GM23338 (cell line): ENCODE results near the gene SLC7A6. TPM values are rescaled to one million over a fixed set of nuclear protein-coding genes. Genes with fewer than 3 reads are reported as not detected.

ENCODE experiments used
- ATAC-seq: fragments of 200-7000 bp; cut with Tn5 transposase; 3 replicates; pipeline ENCODE4 v1.9.1; 2020
- DNase-seq: peaks from one replicate; pipeline ENCODE4 v3.0.0-alpha.2; 2015; ENCODE audit warnings: low spot score
- H2AFZ ChIP-seq: fragments of 200-600 bp; sonication (generic); 2 replicates; pipeline ENCODE4 v1.8.0; 2016; ENCODE audit warnings: antibody characterized with exemption, mild to moderate bottlenecking, moderate library complexity
- H3F3A ChIP-seq: fragments of 200-600 bp; sonication (generic); replicated peaks from 2 replicates; pipeline ENCODE4 v1.8.0; 2017; ENCODE audit warnings: antibody characterized with exemption, mixed run types, low read depth
- H3K27ac ChIP-seq: fragments of 200-600 bp; sonication (generic); 2 replicates; pipeline ENCODE4 v1.6.1; 2016; ENCODE audit warnings: low read depth
- H3K27me3 ChIP-seq: fragments of 200-600 bp; sonication (generic); 2 replicates; pipeline ENCODE4 v1.8.0; 2016; ENCODE audit warnings: mild to moderate bottlenecking, mixed run types, moderate library complexity; ENCODE audit not compliant: insufficient read depth
- H3K36me3 ChIP-seq: fragments of 200-600 bp; sonication (generic); 2 replicates; pipeline ENCODE4 v1.8.0; 2016; ENCODE audit warnings: mild to moderate bottlenecking; ENCODE audit not compliant: insufficient read depth
- H3K4me1 ChIP-seq: fragments of 200-600 bp; sonication (generic); 2 replicates; pipeline ENCODE4 v1.8.0; 2016; ENCODE audit warnings: mild to moderate bottlenecking, moderate library complexity; ENCODE audit not compliant: insufficient read depth
- H3K4me2 ChIP-seq: fragments of 200-600 bp; sonication (generic); 2 replicates; pipeline ENCODE4 v1.7.1; 2017; ENCODE audit warnings: mixed run types
- H3K4me3 ChIP-seq: fragments of 200-600 bp; sonication (generic); 2 replicates; pipeline ENCODE4 v1.6.1; 2016; ENCODE audit warnings: mixed run types
- H3K79me2 ChIP-seq: fragments of 200-600 bp; sonication (generic); replicated peaks from 2 replicates; pipeline ENCODE4 v1.8.0; 2017; ENCODE audit warnings: mild to moderate bottlenecking; ENCODE audit not compliant: insufficient read depth
- H3K9me2 ChIP-seq: fragments of 200-600 bp; sonication (generic); 2 replicates; pipeline ENCODE4 v1.8.0; 2017; ENCODE audit not compliant: insufficient read depth
- H4K20me1 ChIP-seq: fragments of 200-600 bp; sonication (generic); replicated peaks from 2 replicates; pipeline ENCODE4 v1.8.0; 2017; ENCODE audit warnings: mild to moderate bottlenecking; ENCODE audit not compliant: insufficient read depth
- H3K27ac Mint-ChIP-seq: 2 replicates; pipeline ENCODE4 v1.8.0; 2020; ENCODE audit warnings: inconsistent platforms, mild to moderate bottlenecking, moderate library complexity, mixed read lengths
- H3K27me3 Mint-ChIP-seq: 3 replicates; pipeline ENCODE4 v1.8.0; 2022; ENCODE audit warnings: low read depth, mild to moderate bottlenecking, moderate library complexity, mixed read lengths, inconsistent platforms; ENCODE audit not compliant: insufficient read depth, poor library complexity
- H3K36me3 Mint-ChIP-seq: 3 replicates; pipeline ENCODE4 v1.8.0; 2021; ENCODE audit warnings: low read depth, mild to moderate bottlenecking, inconsistent platforms, moderate library complexity, mixed read lengths
- H3K4me1 Mint-ChIP-seq: 3 replicates; pipeline ENCODE4 v1.8.0; 2020; ENCODE audit warnings: mild to moderate bottlenecking, inconsistent platforms, mixed read lengths
- H3K4me3 Mint-ChIP-seq: 3 replicates; pipeline ENCODE4 v1.8.0; 2021; ENCODE audit warnings: moderate library complexity, mild to moderate bottlenecking, inconsistent platforms, mixed read lengths
- H3K9me3 Mint-ChIP-seq: 3 replicates; pipeline ENCODE4 v1.8.0; 2020; ENCODE audit warnings: moderate library complexity, mild to moderate bottlenecking, inconsistent platforms, mixed read lengths
- CREB1 ChIP-seq: fragments of 250-450 bp; sonication (Bioruptor Pico); IDR thresholded peaks from 2 replicates; pipeline ENCODE4 v1.5.0; 2020; ENCODE audit warnings: low read depth, mild to moderate bottlenecking, moderate library complexity
- EZH2 ChIP-seq: fragments of 200-600 bp; sonication (generic); IDR thresholded peaks from one replicate; pipeline ENCODE4 v1.8.0; 2017; ENCODE audit warnings: antibody characterized with exemption, mild to moderate bottlenecking, low read depth; ENCODE audit not compliant: unreplicated experiment
- EZH2phosphoT487 ChIP-seq: fragments of 200-600 bp; sonication (generic); IDR thresholded peaks from one replicate; pipeline ENCODE4 v1.8.1; 2018; ENCODE audit warnings: antibody characterized with exemption; ENCODE audit not compliant: unreplicated experiment
- JUNB ChIP-seq: IDR thresholded peaks from one replicate; pipeline ENCODE4 v1.6.1; 2016; ENCODE audit warnings: antibody characterized with exemption; ENCODE audit not compliant: unreplicated experiment
- NANOG ChIP-seq: IDR thresholded peaks from 2 replicates; pipeline ENCODE4 v1.6.1; 2016; ENCODE audit warnings: antibody characterized with exemption, borderline replicate concordance
- POLR2AphosphoS5 ChIP-seq: IDR thresholded peaks from 2 replicates; pipeline ENCODE4 v1.6.1; 2016; ENCODE audit warnings: antibody characterized with exemption, low read depth
- STAT1 ChIP-seq: IDR thresholded peaks from one replicate; pipeline ENCODE4 v1.6.1; 2016; ENCODE audit warnings: antibody characterized with exemption; ENCODE audit not compliant: unreplicated experiment
- ZNF114 ChIP-seq: fragments of 250-450 bp; sonication (Bioruptor Pico); IDR thresholded peaks from 2 replicates; pipeline ENCODE4 v1.5.0; 2020; ENCODE audit warnings: mild to moderate bottlenecking, moderate library complexity
- polyA plus RNA-seq: library from polyadenylated mRNA; unstranded; fragments of >200 nt; fragmentation: Nextera tagmentation; extraction: Ambion mirVana; gene quantifications from 2 replicates; pipeline ENCODE4 v1.2.1, GENCODE V29; 2016
- total RNA-seq: library from RNA; depleted of rRNA; stranded (reverse); fragments of >200 nt; shearing (Covaris generic); gene quantifications from 2 replicates; pipeline ENCODE4 v1.2.3, GENCODE V29; 2014
- TF ChIP-seq, protein P1 (sequence below): IDR thresholded peaks from 2 replicates; pipeline ENCODE4 v1.6.1; 2016; ENCODE audit warnings: antibody characterized with exemption
- TF ChIP-seq, protein P2 (sequence below): IDR thresholded peaks from one replicate; pipeline ENCODE4 v1.6.1; 2018; ENCODE audit warnings: antibody characterized with exemption; ENCODE audit not compliant: unreplicated experiment
- TF ChIP-seq, protein P3 (sequence below): fragments of 250-450 bp; sonication (Bioruptor Pico); IDR thresholded peaks from 2 replicates; pipeline ENCODE4 v1.5.0; 2020; ENCODE audit warnings: mild to moderate bottlenecking, moderate library complexity
- TF ChIP-seq, protein P4 (sequence below), 2 experiments: fragments of 200-600 bp in 1 of 2; sonication (generic) in 1 of 2; conservative IDR thresholded peaks; 2 replicates each; pipeline versions ENCODE4 v1.5.1 to v1.6.1; 2016 to 2017; ENCODE audit warnings: antibody characterized with exemption in 2 of 2, low read depth in 2 of 2, mild to moderate bottlenecking in 2 of 2, moderate library complexity in 1 of 2

Gene SLC7A6
- total and polyA plus RNA-seq, 2 experiments from 2014 or later = 16.6 to 30.9 TPM

DNA sequence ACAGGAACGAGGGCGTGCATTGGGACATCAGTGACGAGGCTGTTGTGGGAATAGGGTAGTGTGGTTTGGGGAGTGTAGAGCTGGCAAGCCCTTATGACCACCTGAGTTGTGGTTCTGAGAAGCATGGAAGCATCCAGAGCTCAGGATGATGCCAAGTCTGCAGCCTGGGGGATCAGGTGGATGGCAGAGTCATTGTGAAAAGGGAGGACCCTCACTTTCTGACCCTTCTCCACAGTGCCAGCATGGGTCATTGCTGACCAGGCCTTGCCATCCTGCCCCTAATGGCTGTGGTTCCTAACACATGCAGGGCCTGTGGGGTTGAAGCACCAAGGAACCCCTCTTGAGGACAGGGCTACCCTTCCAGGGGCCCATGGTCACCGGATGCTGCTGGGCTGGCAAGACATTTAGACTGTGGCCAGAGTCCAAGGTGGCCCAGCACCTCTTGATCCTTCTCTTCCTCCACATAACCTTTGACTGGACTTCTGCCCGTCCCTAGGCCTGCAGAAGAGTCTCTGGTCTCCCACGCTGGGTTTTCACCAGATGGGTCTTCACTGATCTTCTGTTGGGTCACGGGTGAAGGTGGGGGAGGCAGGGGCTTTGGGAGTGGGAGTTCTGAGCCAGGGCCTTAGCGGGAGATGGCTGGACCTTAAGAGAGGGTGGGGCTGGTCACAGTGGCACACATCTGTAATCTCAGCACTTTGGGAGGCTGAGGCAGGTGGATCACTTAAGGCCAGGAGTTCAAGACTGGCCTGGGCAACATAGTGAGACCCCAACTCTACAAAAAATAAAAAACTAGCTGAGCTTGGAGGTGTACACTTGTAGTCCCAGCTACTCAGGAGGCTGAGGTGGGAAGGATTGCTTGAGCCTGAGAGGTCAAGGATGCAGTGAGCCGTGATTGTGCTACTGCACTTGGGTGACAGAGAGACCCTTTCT, 21.1 kb upstream of the SLC7A6 start:
- Histone ChIP-seq H3F3A (0 out of 2 replicates have a peak, but pooled peaks cover 5% of the 10 kb centered on the region), H3K4me1 (no peaks in the 10 kb centered on the region; the same call in 1 of the 2 replicates), H4K20me1 (no peaks in the 10 kb centered on the region; the same call in 1 of the 2 replicates), H2AFZ (no peak overlapping the region), H3K27ac (no peak overlapping the region), H3K79me2 (no peaks in the 10 kb centered on the region), H3K36me3 (no peaks in the 10 kb centered on the region), H3K27me3 (peaks cover 12% of the 10 kb centered on the region; the same call in 1 of the 2 replicates), H3K4me2 (no peak overlapping the region), H3K9me2 (no peaks in the 10 kb centered on the region), H3K4me3 (no peak overlapping the region)
- DNase-seq (no peak), ATAC-seq (no peak)
- H3K27ac Mint-ChIP-seq = no peak overlapping the region; the same call in 1 of the 2 replicates
- no peak overlapping the region for H3K4me3 Mint-ChIP-seq
- no peaks in the 10 kb centered on the region; the same call in 2 of the 3 replicates for H3K9me3 Mint-ChIP-seq
- TF ChIP-seq EZH2phosphoT487 = no peak
- TF ChIP-seq, protein P1, sequence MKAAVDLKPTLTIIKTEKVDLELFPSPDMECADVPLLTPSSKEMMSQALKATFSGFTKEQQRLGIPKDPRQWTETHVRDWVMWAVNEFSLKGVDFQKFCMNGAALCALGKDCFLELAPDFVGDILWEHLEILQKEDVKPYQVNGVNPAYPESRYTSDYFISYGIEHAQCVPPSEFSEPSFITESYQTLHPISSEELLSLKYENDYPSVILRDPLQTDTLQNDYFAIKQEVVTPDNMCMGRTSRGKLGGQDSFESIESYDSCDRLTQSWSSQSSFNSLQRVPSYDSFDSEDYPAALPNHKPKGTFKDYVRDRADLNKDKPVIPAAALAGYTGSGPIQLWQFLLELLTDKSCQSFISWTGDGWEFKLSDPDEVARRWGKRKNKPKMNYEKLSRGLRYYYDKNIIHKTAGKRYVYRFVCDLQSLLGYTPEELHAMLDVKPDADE = no peak
- TF ChIP-seq CREB1 (CRISPR knock-in tag) = no peak
- TF ChIP-seq JUNB = no peak
- TF ChIP-seq STAT1 = no peak
- TF ChIP-seq, protein P2, sequence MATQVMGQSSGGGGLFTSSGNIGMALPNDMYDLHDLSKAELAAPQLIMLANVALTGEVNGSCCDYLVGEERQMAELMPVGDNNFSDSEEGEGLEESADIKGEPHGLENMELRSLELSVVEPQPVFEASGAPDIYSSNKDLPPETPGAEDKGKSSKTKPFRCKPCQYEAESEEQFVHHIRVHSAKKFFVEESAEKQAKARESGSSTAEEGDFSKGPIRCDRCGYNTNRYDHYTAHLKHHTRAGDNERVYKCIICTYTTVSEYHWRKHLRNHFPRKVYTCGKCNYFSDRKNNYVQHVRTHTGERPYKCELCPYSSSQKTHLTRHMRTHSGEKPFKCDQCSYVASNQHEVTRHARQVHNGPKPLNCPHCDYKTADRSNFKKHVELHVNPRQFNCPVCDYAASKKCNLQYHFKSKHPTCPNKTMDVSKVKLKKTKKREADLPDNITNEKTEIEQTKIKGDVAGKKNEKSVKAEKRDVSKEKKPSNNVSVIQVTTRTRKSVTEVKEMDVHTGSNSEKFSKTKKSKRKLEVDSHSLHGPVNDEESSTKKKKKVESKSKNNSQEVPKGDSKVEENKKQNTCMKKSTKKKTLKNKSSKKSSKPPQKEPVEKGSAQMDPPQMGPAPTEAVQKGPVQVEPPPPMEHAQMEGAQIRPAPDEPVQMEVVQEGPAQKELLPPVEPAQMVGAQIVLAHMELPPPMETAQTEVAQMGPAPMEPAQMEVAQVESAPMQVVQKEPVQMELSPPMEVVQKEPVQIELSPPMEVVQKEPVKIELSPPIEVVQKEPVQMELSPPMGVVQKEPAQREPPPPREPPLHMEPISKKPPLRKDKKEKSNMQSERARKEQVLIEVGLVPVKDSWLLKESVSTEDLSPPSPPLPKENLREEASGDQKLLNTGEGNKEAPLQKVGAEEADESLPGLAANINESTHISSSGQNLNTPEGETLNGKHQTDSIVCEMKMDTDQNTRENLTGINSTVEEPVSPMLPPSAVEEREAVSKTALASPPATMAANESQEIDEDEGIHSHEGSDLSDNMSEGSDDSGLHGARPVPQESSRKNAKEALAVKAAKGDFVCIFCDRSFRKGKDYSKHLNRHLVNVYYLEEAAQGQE = no peak
- no peak for TF ChIP-seq EZH2
- TF ChIP-seq, protein P3, sequence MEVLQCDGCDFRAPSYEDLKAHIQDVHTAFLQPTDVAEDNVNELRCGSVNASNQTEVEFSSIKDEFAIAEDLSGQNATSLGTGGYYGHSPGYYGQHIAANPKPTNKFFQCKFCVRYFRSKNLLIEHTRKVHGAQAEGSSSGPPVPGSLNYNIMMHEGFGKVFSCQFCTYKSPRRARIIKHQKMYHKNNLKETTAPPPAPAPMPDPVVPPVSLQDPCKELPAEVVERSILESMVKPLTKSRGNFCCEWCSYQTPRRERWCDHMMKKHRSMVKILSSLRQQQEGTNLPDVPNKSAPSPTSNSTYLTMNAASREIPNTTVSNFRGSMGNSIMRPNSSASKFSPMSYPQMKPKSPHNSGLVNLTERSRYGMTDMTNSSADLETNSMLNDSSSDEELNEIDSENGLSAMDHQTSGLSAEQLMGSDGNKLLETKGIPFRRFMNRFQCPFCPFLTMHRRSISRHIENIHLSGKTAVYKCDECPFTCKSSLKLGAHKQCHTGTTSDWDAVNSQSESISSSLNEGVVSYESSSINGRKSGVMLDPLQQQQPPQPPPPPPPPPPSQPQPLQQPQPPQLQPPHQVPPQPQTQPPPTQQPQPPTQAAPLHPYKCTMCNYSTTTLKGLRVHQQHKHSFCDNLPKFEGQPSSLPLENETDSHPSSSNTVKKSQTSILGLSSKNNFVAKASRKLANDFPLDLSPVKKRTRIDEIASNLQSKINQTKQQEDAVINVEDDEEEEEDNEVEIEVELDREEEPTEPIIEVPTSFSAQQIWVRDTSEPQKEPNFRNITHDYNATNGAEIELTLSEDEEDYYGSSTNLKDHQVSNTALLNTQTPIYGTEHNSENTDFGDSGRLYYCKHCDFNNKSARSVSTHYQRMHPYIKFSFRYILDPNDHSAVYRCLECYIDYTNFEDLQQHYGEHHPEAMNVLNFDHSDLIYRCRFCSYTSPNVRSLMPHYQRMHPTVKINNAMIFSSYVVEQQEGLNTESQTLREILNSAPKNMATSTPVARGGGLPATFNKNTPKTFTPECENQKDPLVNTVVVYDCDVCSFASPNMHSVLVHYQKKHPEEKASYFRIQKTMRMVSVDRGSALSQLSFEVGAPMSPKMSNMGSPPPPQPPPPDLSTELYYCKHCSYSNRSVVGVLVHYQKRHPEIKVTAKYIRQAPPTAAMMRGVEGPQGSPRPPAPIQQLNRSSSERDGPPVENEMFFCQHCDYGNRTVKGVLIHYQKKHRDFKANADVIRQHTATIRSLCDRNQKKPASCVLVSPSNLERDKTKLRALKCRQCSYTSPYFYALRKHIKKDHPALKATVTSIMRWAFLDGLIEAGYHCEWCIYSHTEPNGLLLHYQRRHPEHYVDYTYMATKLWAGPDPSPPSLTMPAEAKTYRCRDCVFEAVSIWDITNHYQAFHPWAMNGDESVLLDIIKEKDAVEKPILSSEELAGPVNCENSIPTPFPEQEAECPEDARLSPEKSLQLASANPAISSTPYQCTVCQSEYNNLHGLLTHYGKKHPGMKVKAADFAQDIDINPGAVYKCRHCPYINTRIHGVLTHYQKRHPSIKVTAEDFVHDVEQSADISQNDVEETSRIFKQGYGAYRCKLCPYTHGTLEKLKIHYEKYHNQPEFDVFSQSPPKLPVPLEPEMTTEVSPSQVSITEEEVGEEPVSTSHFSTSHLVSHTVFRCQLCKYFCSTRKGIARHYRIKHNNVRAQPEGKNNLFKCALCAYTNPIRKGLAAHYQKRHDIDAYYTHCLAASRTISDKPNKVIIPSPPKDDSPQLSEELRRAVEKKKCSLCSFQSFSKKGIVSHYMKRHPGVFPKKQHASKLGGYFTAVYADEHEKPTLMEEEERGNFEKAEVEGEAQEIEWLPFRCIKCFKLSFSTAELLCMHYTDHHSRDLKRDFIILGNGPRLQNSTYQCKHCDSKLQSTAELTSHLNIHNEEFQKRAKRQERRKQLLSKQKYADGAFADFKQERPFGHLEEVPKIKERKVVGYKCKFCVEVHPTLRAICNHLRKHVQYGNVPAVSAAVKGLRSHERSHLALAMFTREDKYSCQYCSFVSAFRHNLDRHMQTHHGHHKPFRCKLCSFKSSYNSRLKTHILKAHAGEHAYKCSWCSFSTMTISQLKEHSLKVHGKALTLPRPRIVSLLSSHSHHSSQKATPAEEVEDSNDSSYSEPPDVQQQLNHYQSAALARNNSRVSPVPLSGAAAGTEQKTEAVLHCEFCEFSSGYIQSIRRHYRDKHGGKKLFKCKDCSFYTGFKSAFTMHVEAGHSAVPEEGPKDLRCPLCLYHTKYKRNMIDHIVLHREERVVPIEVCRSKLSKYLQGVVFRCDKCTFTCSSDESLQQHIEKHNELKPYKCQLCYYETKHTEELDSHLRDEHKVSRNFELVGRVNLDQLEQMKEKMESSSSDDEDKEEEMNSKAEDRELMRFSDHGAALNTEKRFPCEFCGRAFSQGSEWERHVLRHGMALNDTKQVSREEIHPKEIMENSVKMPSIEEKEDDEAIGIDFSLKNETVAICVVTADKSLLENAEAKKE (CRISPR knock-in tag) = no peak
- TF ChIP-seq NANOG = no peak
- no peak for TF ChIP-seq ZNF114 (CRISPR knock-in tag)
- TF ChIP-seq, protein P4, sequence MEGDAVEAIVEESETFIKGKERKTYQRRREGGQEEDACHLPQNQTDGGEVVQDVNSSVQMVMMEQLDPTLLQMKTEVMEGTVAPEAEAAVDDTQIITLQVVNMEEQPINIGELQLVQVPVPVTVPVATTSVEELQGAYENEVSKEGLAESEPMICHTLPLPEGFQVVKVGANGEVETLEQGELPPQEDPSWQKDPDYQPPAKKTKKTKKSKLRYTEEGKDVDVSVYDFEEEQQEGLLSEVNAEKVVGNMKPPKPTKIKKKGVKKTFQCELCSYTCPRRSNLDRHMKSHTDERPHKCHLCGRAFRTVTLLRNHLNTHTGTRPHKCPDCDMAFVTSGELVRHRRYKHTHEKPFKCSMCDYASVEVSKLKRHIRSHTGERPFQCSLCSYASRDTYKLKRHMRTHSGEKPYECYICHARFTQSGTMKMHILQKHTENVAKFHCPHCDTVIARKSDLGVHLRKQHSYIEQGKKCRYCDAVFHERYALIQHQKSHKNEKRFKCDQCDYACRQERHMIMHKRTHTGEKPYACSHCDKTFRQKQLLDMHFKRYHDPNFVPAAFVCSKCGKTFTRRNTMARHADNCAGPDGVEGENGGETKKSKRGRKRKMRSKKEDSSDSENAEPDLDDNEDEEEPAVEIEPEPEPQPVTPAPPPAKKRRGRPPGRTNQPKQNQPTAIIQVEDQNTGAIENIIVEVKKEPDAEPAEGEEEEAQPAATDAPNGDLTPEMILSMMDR (conservative IDR thresholded peaks at IDR 0.05; ENCODE audit: low read depth in 2 of 2) = no peak
- no peak for TF ChIP-seq POLR2AphosphoS5
- no peaks in the 10 kb centered on the region for H3K36me3 Mint-ChIP-seq
- H3K27me3 Mint-ChIP-seq = peaks cover 34% of the 10 kb centered on the region
- H3K4me1 Mint-ChIP-seq = peaks cover 7% of the 10 kb centered on the region; the same call in 1 of the 3 replicates
